Measurements from ENCODE around the gene ARL4A.
"Not testable (repeated sequence)": the region's sequence is repeated elsewhere in the genome, so short reads cannot be mapped to it uniquely, and the experiment has no call there.

Gene ARL4A

GRCh38 chr7:12670000-12670729 is 17.3 kb upstream of the ARL4A start:
- no peak for DNase-seq (ENCODE audit: low read depth in 3 of 3)

GRCh38 chr7:12670743-12671520 is 16.5 kb upstream of the ARL4A start:
- DNase-seq (ENCODE audit: low read depth in 3 of 3): no peak

GRCh38 chr7:12673436-12673835 is 14.0 kb upstream of the ARL4A start:
- DNase-seq (ENCODE audit: low read depth in 3 of 3): not testable (repeated sequence)

GRCh38 chr7:12674053-12674452 is 13.4 kb upstream of the ARL4A start:
- no peak for DNase-seq (ENCODE audit: low read depth in 3 of 3)

GRCh38 chr7:12674861-12675260 is 12.6 kb upstream of the ARL4A start:
- peak in 1 of 3 experiments; percentile 9 for DNase-seq (ENCODE audit: low read depth in 3 of 3)

GRCh38 chr7:12683678-12684585 is 3.5 kb upstream of the ARL4A start:
- DNase-seq (ENCODE audit: low read depth in 3 of 3): no peak

- DNase-seq (ENCODE audit: low read depth in 3 of 3): no peak
Measured at GRCh38 chr7:12684733-12685132, 2.7 kb upstream of the ARL4A start.

- no peak for DNase-seq (ENCODE audit: low read depth in 3 of 3)
Measured at GRCh38 chr7:12685550-12685949, 1.9 kb upstream of the ARL4A start.

- DNase-seq (ENCODE audit: low read depth in 3 of 3): peak; percentile 87 to 90 (median 90)
Measured at GRCh38 chr7:12686234-12686890, 1.1 kb upstream of the ARL4A start.

GRCh38 chr7:12687718-12688171 is 312 bp downstream of the ARL4A start:
- no peak for DNase-seq (ENCODE audit: low read depth in 3 of 3)

- not testable (repeated sequence) for DNase-seq (ENCODE audit: low read depth in 3 of 3)
Measured at GRCh38 chr7:12688485-12689170, 1.2 kb downstream of the ARL4A start.

- DNase-seq (ENCODE audit: low read depth in 3 of 3): no peak
Measured at GRCh38 chr7:12689451-12689850, 2.0 kb downstream of the ARL4A start.

GRCh38 chr7:12690041-12690878 is 2.8 kb downstream of the ARL4A start:
- DNase-seq (ENCODE audit: low read depth in 3 of 3): no peak

- not testable (repeated sequence) for DNase-seq (ENCODE audit: low read depth in 3 of 3)
Measured at GRCh38 chr7:12691388-12691787, 4.0 kb downstream of the ARL4A start.

GRCh38 chr7:12692035-12692434 is 4.6 kb downstream of the ARL4A start:
- no peak for DNase-seq (ENCODE audit: low read depth in 3 of 3)

GRCh38 chr7:12692479-12693259 is 5.2 kb downstream of the ARL4A start:
- DNase-seq (ENCODE audit: low read depth in 3 of 3): no peak

- DNase-seq (ENCODE audit: low read depth in 3 of 3): no peak
Measured at GRCh38 chr7:12694817-12695216, 7.4 kb downstream of the ARL4A start.

GRCh38 chr7:12695965-12696364 is 8.5 kb downstream of the ARL4A start:
- no peak for DNase-seq (ENCODE audit: low read depth in 3 of 3)

GRCh38 chr7:12699299-12699698 is 11.9 kb downstream of the ARL4A start:
- DNase-seq (ENCODE audit: low read depth in 3 of 3): no peak

Measured in stimulated activated CD4-positive, alpha-beta T cell treated with anti-CD3 and anti-CD28 coated beads, TNF-alpha, amount 100 ng/mL, for 24 hours (primary cell).